Measurements from ENCODE around the gene ENTREP1.

Gene ENTREP1

GRCh38 chr9:69393425-69393824, 68.4 kb downstream of the ENTREP1 start:
- Histone ChIP-seq H3K27me3 (ENCODE audit: insufficient read depth, poor library complexity, severe bottlenecking) (no peaks in the 10 kb centered on the region), H3K27ac (replicated peaks) (no peak overlapping the region), H3K4me3 (replicated peaks; ENCODE audit: insufficient read depth, low read length) (no peak overlapping the region)
- DNase-seq (ENCODE audit: low read depth in 1 of 2, low spot score in 1 of 2), result no peak
- no peak for TF ChIP-seq POLR2AphosphoS5 (IDR thresholded peaks at IDR 0.05; ENCODE audit: low read depth)

DNA sequence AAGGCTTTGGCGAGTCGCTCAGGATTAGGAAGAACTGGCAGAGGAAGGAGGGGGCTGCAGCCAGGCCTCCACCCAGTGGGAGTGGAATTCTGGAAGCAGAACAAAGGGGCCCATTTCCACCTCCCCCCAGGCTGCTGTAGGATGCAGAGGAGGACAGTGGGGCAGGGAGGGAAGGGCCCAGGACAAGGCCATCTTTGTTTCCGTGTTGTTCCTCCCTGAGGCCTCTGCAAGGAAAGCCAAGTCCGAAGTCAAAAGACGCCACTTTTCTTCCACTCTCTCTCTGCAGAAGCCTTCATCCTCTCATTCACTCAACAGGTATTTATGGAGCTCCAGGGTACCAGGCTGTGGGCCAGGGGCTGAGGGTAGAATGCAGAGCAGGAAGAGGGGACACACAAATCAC, 70.7 kb downstream of the ENTREP1 start:
- H3K4me3 ChIP-seq (replicated peaks; ENCODE audit: insufficient read depth, low read length), result no peak overlapping the region

GRCh38 chr9:69396759-69397158, 71.7 kb downstream of the ENTREP1 start:
- no peak overlapping the region for H3K4me3 ChIP-seq (replicated peaks; ENCODE audit: insufficient read depth, low read length)
- no peak for TF ChIP-seq SPI1 (IDR thresholded peaks at IDR 0.05; ENCODE audit: borderline replicate concordance, low read depth)
- no peak for TF ChIP-seq REST (IDR thresholded peaks at IDR 0.05; ENCODE audit: insufficient replicate concordance, low read depth)
- TF ChIP-seq GABPA (IDR thresholded peaks at IDR 0.05; ENCODE audit: low read depth), result no peak
- no peak for TF ChIP-seq POLR2AphosphoS5 (IDR thresholded peaks at IDR 0.05; ENCODE audit: low read depth)
- TF ChIP-seq, protein P1, sequence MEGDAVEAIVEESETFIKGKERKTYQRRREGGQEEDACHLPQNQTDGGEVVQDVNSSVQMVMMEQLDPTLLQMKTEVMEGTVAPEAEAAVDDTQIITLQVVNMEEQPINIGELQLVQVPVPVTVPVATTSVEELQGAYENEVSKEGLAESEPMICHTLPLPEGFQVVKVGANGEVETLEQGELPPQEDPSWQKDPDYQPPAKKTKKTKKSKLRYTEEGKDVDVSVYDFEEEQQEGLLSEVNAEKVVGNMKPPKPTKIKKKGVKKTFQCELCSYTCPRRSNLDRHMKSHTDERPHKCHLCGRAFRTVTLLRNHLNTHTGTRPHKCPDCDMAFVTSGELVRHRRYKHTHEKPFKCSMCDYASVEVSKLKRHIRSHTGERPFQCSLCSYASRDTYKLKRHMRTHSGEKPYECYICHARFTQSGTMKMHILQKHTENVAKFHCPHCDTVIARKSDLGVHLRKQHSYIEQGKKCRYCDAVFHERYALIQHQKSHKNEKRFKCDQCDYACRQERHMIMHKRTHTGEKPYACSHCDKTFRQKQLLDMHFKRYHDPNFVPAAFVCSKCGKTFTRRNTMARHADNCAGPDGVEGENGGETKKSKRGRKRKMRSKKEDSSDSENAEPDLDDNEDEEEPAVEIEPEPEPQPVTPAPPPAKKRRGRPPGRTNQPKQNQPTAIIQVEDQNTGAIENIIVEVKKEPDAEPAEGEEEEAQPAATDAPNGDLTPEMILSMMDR (IDR thresholded peaks at IDR 0.05; ENCODE audit: insufficient read depth, low read length), result no peak
- no peaks in the 10 kb centered on the region for H3K27me3 ChIP-seq (ENCODE audit: insufficient read depth, poor library complexity, severe bottlenecking)
- no peak for DNase-seq (ENCODE audit: low read depth in 1 of 2, low spot score in 1 of 2)
- no peak overlapping the region for H3K27ac ChIP-seq (replicated peaks)

More for the DNA sequence above, 70.7 kb downstream of the ENTREP1 start:
- no peak for DNase-seq (ENCODE audit: low read depth in 1 of 2, low spot score in 1 of 2)
- Histone ChIP-seq H3K27me3 (ENCODE audit: insufficient read depth, poor library complexity, severe bottlenecking) (no peaks in the 10 kb centered on the region), H3K27ac (replicated peaks) (no peak overlapping the region)
- TF ChIP-seq GABPA (IDR thresholded peaks at IDR 0.05; ENCODE audit: low read depth) (no peak), SPI1 (IDR thresholded peaks at IDR 0.05; ENCODE audit: borderline replicate concordance, low read depth) (no peak), POLR2AphosphoS5 (IDR thresholded peaks at IDR 0.05; ENCODE audit: low read depth) (no peak), REST (IDR thresholded peaks at IDR 0.05; ENCODE audit: insufficient replicate concordance, low read depth) (no peak)
- TF ChIP-seq, protein P1 (IDR thresholded peaks at IDR 0.05; ENCODE audit: insufficient read depth, low read length), result no peak

- Histone ChIP-seq H3K27ac (replicated peaks) (no peak overlapping the region), H3K4me3 (replicated peaks; ENCODE audit: insufficient read depth, low read length) (no peak overlapping the region), H3K27me3 (ENCODE audit: insufficient read depth, poor library complexity, severe bottlenecking) (no peaks in the 10 kb centered on the region)
- no peak for DNase-seq (ENCODE audit: low read depth in 1 of 2, low spot score in 1 of 2)
- TF ChIP-seq, protein P1 (IDR thresholded peaks at IDR 0.05; ENCODE audit: insufficient read depth, low read length), result no peak
- no peak for TF ChIP-seq REST (IDR thresholded peaks at IDR 0.05; ENCODE audit: insufficient replicate concordance, low read depth)
- TF ChIP-seq GABPA (IDR thresholded peaks at IDR 0.05; ENCODE audit: low read depth), result no peak
- TF ChIP-seq POLR2AphosphoS5 (IDR thresholded peaks at IDR 0.05; ENCODE audit: low read depth), result no peak
- TF ChIP-seq SPI1 (IDR thresholded peaks at IDR 0.05; ENCODE audit: borderline replicate concordance, low read depth), result no peak
Measured at GRCh38 chr9:69397384-69398214, 72.6 kb downstream of the ENTREP1 start.

Data from HL-60 (cell line).